K562 (cell line): ENCODE data around the gene SRL. TPM values are rescaled to one million over a fixed set of nuclear protein-coding genes. Genes with fewer than 3 reads are reported as not detected.

ENCODE experiments used
- BACH1 ChIP-seq: fragments of 200-800 bp; sonication (Bioruptor generic); IDR thresholded peaks from 2 replicates; pipeline ENCODE4 v1.6.1; 2016; ENCODE audit warnings: missing genetic modification characterization, missing compliant biosample characterization
- BDP1 ChIP-seq: IDR thresholded peaks from 3 replicates; pipeline ENCODE4 v1.6.1; 2011; ENCODE audit not compliant: insufficient read length, insufficient read depth
- EP300 ChIP-seq: IDR thresholded peaks from 2 replicates; pipeline ENCODE4 v1.6.1; 2012; ENCODE audit warnings: low read length, improper control_type of control experiment
- MCM2 ChIP-seq: fragments of 450-650 bp; IDR thresholded peaks from 2 replicates; pipeline ENCODE4 v1.6.1; 2017; ENCODE audit warnings: low read depth, mild to moderate bottlenecking
- PHF20 ChIP-seq: fragments of 450-650 bp; IDR thresholded peaks from 2 replicates; pipeline ENCODE4 v1.6.1; 2018; ENCODE audit not compliant: partially characterized antibody
- POLR2AphosphoS5 ChIP-seq: IDR thresholded peaks from 2 replicates; pipeline ENCODE4 v1.6.1; 2011; ENCODE audit warnings: mild to moderate bottlenecking, low read depth, low read length, moderate library complexity; ENCODE audit not compliant: control insufficient read depth, insufficient read depth
- RBFOX2 ChIP-seq: fragments of 200-400 bp; formaldehyde crosslinking; IDR thresholded peaks from 2 replicates; pipeline ENCODE4 v1.6.1; 2017; ENCODE audit warnings: low read depth, mild to moderate bottlenecking, low read length, moderate library complexity
- RBM25 ChIP-seq: fragments of 200-400 bp; formaldehyde crosslinking; IDR thresholded peaks from 2 replicates; pipeline ENCODE4 v1.6.1; 2018; ENCODE audit warnings: low read length, low read depth, moderate library complexity; ENCODE audit not compliant: severe bottlenecking
- SIN3B ChIP-seq: fragments of 450-650 bp; IDR thresholded peaks from 2 replicates; pipeline ENCODE4 v1.6.1; 2017; ENCODE audit warnings: low read depth, mild to moderate bottlenecking, moderate library complexity
- TFAM ChIP-seq: fragments of 250-450 bp; sonication (Bioruptor Pico); conservative IDR thresholded peaks from 2 replicates; pipeline ENCODE4 v1.5.0; 2021; ENCODE audit warnings: mild to moderate bottlenecking, moderate library complexity
- XRCC5 ChIP-seq: fragments of 200-400 bp; formaldehyde crosslinking; IDR thresholded peaks from 2 replicates; pipeline ENCODE4 v1.6.1; 2017; ENCODE audit warnings: low read depth, mild to moderate bottlenecking, low read length
- ZNF143 ChIP-seq: sonication (generic); formaldehyde crosslinking; IDR thresholded peaks from 2 replicates; pipeline ENCODE4 v1.9.0; 2022; ENCODE audit warnings: mild to moderate bottlenecking, missing genetic modification reagents
- ZNF23 ChIP-seq: fragments of 250-450 bp; sonication (Bioruptor Pico); IDR thresholded peaks from 2 replicates; pipeline ENCODE4 v1.4.0; 2020; ENCODE audit warnings: mild to moderate bottlenecking
- polyA plus RNA-seq, 8 experiments: library from polyadenylated mRNA; depleted of rRNA in 4 of 8; stranded (reverse) in 5 of 8; unstranded in 3 of 8; fragments of >200 nt; fragmentation: Nextera tagmentation in 2 of 8; fragmentation: Illumina TruSeq in 1 of 8; extraction: Ambion mirVana in 2 of 8; extraction: Trizol in 1 of 8; gene quantifications; 2 replicates each; pipeline versions ENCODE4 v1.2.1 to v1.2.3, GENCODE V29; 2011 to 2014; ENCODE audit warnings: inconsistent platforms in 1 of 8, missing spikeins in 1 of 8
- total RNA-seq, 7 experiments: library from RNA; depleted of rRNA in 6 of 7; stranded (reverse); fragments of >200 nt in 6 of 7; fragmentation: Illumina TruSeq in 2 of 7; extraction: Trizol in 2 of 7; gene quantifications; 2 replicates each; pipeline versions ENCODE4 v1.2.1 to v1.2.3, GENCODE V29; 2011 to 2021; ENCODE audit warnings: low replicate concordance in 1 of 7
- TF ChIP-seq, protein P1 (sequence below), 2 experiments: fragments of 450-650 bp in 1 of 2; sonication (generic) in 1 of 2; formaldehyde crosslinking in 1 of 2; IDR thresholded peaks in 1 of 2; conservative IDR thresholded peaks in 1 of 2; 2 replicates each; pipeline versions ENCODE4 v1.6.1 to v1.8.1; 2016 to 2023; ENCODE audit warnings: mild to moderate bottlenecking in 2 of 2, moderate library complexity in 2 of 2, inconsistent platforms in 1 of 2, missing genetic modification reagents in 1 of 2
- TF ChIP-seq, protein P2 (sequence below): sonication (generic); formaldehyde crosslinking; IDR thresholded peaks from 2 replicates; pipeline ENCODE4 v1.8.0; 2022; ENCODE audit warnings: mild to moderate bottlenecking, missing genetic modification reagents
- TF ChIP-seq, protein P3 (sequence below), 2 experiments: fragments of 450-650 bp; conservative IDR thresholded peaks; 2 replicates each; pipeline ENCODE4 v1.6.1; 2017; ENCODE audit warnings: mild to moderate bottlenecking in 2 of 2, moderate library complexity in 2 of 2
- TF ChIP-seq, protein P4 (sequence below): fragments of 450-650 bp; IDR thresholded peaks from 2 replicates; pipeline ENCODE4 v1.6.1; 2017; ENCODE audit warnings: antibody characterized with exemption

Gene SRL
- total and polyA plus RNA-seq, 9 of the 15 experiments (the other 6 are each of a cell fraction or from before 2014, with no cell fraction given) = 0.01 TPM; not detected in 8

DNA sequence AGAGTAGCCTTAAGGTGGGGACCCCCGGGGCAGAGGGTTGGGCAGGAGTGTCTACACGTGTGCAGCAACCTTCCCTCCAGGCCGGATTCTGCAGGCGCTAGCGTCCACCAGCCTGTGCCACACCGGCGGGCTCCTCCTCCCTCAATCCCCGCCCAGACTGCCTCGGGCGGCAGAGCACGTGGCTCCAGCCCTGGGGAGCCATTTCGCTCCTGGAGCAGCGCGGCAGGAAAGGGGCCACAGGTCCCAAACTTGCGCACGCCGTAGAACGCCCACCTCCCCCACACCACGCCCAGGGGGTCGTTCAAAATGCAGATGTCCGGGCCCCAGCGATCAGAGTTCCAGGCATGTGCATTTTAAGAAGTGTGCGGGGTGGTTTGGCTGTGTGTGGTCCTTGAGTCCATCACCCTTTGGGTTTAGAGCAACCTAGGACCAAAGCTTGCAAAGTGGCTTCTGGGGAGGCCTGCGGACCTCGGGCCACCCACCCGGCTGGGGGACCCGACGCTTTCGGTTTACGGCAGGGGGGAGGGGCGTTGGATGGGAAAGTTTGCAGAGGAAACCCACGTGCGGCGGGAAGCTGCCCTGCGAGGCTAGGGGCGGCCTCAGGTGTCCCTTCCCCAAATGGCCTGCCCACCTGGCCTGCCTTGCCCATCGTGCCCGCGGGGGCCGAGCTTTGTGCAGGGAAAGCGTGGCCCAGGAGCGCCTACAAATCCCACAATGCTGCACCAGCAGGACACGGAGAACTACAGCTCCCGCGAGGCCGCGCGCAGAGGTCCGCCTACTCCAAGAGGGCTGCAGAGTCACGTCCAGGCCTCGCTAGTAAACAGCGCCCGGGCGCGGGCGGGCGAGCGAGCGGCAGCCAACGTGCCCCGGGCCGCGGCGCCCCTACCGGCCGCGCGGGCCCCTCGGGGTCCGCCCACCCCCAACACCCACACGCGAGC is 29.6 kb upstream of the SRL start (continued):
- TF ChIP-seq, protein P1, sequence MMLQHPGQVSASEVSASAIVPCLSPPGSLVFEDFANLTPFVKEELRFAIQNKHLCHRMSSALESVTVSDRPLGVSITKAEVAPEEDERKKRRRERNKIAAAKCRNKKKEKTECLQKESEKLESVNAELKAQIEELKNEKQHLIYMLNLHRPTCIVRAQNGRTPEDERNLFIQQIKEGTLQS (IDR thresholded peaks at IDR 0.05) = no peak
- TF ChIP-seq, protein P1 (CRISPR knock-in tag; conservative IDR thresholded peaks at IDR 0.05) = no peak; the same call in 1 of the 2 replicates
- TF ChIP-seq XRCC5 = 0 out of 2 replicates have a peak, but pooled peaks have one; percentile 61
- TF ChIP-seq TFAM (CRISPR knock-in tag) = no peak
- TF ChIP-seq BDP1 = no peak
- peak; percentile 92 for TF ChIP-seq ZNF143 (CRISPR knock-in tag)
- no peak for TF ChIP-seq ZNF23 (CRISPR knock-in tag)
- TF ChIP-seq EP300 = no peak
- peak; percentile 42 for TF ChIP-seq POLR2AphosphoS5
- TF ChIP-seq, protein P2, sequence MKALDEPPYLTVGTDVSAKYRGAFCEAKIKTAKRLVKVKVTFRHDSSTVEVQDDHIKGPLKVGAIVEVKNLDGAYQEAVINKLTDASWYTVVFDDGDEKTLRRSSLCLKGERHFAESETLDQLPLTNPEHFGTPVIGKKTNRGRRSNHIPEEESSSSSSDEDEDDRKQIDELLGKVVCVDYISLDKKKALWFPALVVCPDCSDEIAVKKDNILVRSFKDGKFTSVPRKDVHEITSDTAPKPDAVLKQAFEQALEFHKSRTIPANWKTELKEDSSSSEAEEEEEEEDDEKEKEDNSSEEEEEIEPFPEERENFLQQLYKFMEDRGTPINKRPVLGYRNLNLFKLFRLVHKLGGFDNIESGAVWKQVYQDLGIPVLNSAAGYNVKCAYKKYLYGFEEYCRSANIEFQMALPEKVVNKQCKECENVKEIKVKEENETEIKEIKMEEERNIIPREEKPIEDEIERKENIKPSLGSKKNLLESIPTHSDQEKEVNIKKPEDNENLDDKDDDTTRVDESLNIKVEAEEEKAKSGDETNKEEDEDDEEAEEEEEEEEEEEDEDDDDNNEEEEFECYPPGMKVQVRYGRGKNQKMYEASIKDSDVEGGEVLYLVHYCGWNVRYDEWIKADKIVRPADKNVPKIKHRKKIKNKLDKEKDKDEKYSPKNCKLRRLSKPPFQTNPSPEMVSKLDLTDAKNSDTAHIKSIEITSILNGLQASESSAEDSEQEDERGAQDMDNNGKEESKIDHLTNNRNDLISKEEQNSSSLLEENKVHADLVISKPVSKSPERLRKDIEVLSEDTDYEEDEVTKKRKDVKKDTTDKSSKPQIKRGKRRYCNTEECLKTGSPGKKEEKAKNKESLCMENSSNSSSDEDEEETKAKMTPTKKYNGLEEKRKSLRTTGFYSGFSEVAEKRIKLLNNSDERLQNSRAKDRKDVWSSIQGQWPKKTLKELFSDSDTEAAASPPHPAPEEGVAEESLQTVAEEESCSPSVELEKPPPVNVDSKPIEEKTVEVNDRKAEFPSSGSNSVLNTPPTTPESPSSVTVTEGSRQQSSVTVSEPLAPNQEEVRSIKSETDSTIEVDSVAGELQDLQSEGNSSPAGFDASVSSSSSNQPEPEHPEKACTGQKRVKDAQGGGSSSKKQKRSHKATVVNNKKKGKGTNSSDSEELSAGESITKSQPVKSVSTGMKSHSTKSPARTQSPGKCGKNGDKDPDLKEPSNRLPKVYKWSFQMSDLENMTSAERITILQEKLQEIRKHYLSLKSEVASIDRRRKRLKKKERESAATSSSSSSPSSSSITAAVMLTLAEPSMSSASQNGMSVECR = peak; percentile 67
- peak; percentile 88 for TF ChIP-seq RBFOX2
- TF ChIP-seq RBM25 = no peak
- TF ChIP-seq, protein P3, sequence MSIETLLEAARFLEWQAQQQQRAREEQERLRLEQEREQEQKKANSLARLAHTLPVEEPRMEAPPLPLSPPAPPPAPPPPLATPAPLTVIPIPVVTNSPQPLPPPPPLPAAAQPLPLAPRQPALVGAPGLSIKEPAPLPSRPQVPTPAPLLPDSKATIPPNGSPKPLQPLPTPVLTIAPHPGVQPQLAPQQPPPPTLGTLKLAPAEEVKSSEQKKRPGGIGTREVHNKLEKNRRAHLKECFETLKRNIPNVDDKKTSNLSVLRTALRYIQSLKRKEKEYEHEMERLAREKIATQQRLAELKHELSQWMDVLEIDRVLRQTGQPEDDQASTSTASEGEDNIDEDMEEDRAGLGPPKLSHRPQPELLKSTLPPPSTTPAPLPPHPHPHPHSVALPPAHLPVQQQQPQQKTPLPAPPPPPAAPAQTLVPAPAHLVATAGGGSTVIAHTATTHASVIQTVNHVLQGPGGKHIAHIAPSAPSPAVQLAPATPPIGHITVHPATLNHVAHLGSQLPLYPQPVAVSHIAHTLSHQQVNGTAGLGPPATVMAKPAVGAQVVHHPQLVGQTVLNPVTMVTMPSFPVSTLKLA (conservative IDR thresholded peaks at IDR 0.05) = peak; percentile 97 to 98
- TF ChIP-seq MCM2 = no peak
- TF ChIP-seq PHF20 = no peak
- no peak; the same call in none of the 2 replicates for TF ChIP-seq SIN3B
- no peak; the same call in 1 of the 2 replicates for TF ChIP-seq BACH1 (tag)
- TF ChIP-seq, protein P4, sequence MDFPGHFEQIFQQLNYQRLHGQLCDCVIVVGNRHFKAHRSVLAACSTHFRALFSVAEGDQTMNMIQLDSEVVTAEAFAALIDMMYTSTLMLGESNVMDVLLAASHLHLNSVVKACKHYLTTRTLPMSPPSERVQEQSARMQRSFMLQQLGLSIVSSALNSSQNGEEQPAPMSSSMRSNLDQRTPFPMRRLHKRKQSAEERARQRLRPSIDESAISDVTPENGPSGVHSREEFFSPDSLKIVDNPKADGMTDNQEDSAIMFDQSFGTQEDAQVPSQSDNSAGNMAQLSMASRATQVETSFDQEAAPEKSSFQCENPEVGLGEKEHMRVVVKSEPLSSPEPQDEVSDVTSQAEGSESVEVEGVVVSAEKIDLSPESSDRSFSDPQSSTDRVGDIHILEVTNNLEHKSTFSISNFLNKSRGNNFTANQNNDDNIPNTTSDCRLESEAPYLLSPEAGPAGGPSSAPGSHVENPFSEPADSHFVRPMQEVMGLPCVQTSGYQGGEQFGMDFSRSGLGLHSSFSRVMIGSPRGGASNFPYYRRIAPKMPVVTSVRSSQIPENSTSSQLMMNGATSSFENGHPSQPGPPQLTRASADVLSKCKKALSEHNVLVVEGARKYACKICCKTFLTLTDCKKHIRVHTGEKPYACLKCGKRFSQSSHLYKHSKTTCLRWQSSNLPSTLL = no peak
